GM23338 (cell line): ENCODE results near the gene POLK.

Experiments used
- CREB1 ChIP-seq: fragments of 250-450 bp; sonication (Bioruptor Pico); IDR thresholded peaks from 2 replicates; pipeline ENCODE4 v1.5.0; 2020; ENCODE audit warnings: low read depth, mild to moderate bottlenecking, moderate library complexity
- EZH2phosphoT487 ChIP-seq: fragments of 200-600 bp; sonication (generic); IDR thresholded peaks from one replicate; pipeline ENCODE4 v1.8.1; 2018; ENCODE audit warnings: antibody characterized with exemption; ENCODE audit not compliant: unreplicated experiment
- JUNB ChIP-seq: IDR thresholded peaks from one replicate; pipeline ENCODE4 v1.6.1; 2016; ENCODE audit warnings: antibody characterized with exemption; ENCODE audit not compliant: unreplicated experiment
- POLR2AphosphoS5 ChIP-seq: IDR thresholded peaks from 2 replicates; pipeline ENCODE4 v1.6.1; 2016; ENCODE audit warnings: antibody characterized with exemption, low read depth
- TF ChIP-seq, protein P1 (sequence below), 2 experiments: fragments of 200-600 bp in 1 of 2; sonication (generic) in 1 of 2; conservative IDR thresholded peaks; 2 replicates each; pipeline versions ENCODE4 v1.5.1 to v1.6.1; 2016 to 2017; ENCODE audit warnings: antibody characterized with exemption in 2 of 2, low read depth in 2 of 2, mild to moderate bottlenecking in 2 of 2, moderate library complexity in 1 of 2
- TF ChIP-seq, protein P2 (sequence below): IDR thresholded peaks from one replicate; pipeline ENCODE4 v1.6.1; 2018; ENCODE audit warnings: antibody characterized with exemption; ENCODE audit not compliant: unreplicated experiment

DNA sequence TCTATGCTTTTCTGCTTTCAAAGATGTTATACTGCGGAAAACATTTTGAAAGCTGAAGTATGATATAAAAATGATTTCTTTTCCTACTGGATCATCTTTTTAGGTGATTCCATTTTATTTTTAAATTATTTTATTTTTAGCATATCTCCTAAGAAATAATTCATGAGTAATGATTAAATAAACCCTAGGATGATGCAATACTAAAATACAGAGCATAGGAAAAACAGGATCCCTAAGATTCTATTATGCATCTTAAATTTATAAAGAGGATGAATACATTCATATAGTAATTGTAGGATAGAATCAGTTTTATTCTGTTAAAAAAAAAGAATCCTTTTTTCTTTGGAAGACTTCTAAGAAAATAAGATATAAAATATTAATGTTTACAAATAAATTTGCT is 10.9 kb downstream of the POLK start:
- TF ChIP-seq, protein P1, sequence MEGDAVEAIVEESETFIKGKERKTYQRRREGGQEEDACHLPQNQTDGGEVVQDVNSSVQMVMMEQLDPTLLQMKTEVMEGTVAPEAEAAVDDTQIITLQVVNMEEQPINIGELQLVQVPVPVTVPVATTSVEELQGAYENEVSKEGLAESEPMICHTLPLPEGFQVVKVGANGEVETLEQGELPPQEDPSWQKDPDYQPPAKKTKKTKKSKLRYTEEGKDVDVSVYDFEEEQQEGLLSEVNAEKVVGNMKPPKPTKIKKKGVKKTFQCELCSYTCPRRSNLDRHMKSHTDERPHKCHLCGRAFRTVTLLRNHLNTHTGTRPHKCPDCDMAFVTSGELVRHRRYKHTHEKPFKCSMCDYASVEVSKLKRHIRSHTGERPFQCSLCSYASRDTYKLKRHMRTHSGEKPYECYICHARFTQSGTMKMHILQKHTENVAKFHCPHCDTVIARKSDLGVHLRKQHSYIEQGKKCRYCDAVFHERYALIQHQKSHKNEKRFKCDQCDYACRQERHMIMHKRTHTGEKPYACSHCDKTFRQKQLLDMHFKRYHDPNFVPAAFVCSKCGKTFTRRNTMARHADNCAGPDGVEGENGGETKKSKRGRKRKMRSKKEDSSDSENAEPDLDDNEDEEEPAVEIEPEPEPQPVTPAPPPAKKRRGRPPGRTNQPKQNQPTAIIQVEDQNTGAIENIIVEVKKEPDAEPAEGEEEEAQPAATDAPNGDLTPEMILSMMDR (conservative IDR thresholded peaks at IDR 0.05; ENCODE audit: low read depth in 2 of 2): no peak
- TF ChIP-seq POLR2AphosphoS5 (no peak), JUNB (no peak), EZH2phosphoT487 (no peak), CREB1 (CRISPR knock-in tag) (no peak)
- TF ChIP-seq, protein P2, sequence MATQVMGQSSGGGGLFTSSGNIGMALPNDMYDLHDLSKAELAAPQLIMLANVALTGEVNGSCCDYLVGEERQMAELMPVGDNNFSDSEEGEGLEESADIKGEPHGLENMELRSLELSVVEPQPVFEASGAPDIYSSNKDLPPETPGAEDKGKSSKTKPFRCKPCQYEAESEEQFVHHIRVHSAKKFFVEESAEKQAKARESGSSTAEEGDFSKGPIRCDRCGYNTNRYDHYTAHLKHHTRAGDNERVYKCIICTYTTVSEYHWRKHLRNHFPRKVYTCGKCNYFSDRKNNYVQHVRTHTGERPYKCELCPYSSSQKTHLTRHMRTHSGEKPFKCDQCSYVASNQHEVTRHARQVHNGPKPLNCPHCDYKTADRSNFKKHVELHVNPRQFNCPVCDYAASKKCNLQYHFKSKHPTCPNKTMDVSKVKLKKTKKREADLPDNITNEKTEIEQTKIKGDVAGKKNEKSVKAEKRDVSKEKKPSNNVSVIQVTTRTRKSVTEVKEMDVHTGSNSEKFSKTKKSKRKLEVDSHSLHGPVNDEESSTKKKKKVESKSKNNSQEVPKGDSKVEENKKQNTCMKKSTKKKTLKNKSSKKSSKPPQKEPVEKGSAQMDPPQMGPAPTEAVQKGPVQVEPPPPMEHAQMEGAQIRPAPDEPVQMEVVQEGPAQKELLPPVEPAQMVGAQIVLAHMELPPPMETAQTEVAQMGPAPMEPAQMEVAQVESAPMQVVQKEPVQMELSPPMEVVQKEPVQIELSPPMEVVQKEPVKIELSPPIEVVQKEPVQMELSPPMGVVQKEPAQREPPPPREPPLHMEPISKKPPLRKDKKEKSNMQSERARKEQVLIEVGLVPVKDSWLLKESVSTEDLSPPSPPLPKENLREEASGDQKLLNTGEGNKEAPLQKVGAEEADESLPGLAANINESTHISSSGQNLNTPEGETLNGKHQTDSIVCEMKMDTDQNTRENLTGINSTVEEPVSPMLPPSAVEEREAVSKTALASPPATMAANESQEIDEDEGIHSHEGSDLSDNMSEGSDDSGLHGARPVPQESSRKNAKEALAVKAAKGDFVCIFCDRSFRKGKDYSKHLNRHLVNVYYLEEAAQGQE: no peak
